Caco-2 (cell line): ENCODE data around the gene MICALL2. TPM values are rescaled to one million over a fixed set of nuclear protein-coding genes. Genes with fewer than 3 reads are reported as not detected.

Experiments
- BruUV-seq: library from RNA; stranded (reverse); fragments of 400-500 nt; replicated peaks from 2 replicates; lab custom pipeline; 2021; lab: Mats Ljungman, UMichigan
- CTCF ChIA-PET: fragments of 300-600 bp; sonication (Branson Sonifier 250); formaldehyde crosslinking; loops from one replicate; lab custom pipeline; 2022; ENCODE audit warnings: antibody characterized with exemption; lab: Charles Lee
- POLR2A ChIA-PET: fragments of 300-600 bp; sonication (Branson Sonifier 250); formaldehyde crosslinking; loops from one replicate; lab custom pipeline; 2022; ENCODE audit warnings: antibody characterized with exemption; lab: Charles Lee
- DNase-seq, 2 experiments: peaks; one replicate each; pipeline versions ENCODE4 v3.0.0 to v3.0.0-alpha.2; 2020 to 2022
- H3K27me3 ChIP-seq: replicated peaks from 2 replicates; pipeline ENCODE4 v1.6.0; 2011; ENCODE audit warnings: low read length; ENCODE audit not compliant: control insufficient read depth, insufficient read depth
- H3K36me3 ChIP-seq: 2 replicates; pipeline ENCODE4 v1.5.1; 2011; ENCODE audit warnings: low read length; ENCODE audit not compliant: control insufficient read depth, insufficient read depth
- H3K4me1 ChIP-seq: fragments of 250-450 bp; sonication (Bioruptor Pico); 2 replicates; pipeline ENCODE4 v1.5.1; 2020; ENCODE audit warnings: mild to moderate bottlenecking
- H3K4me3 ChIP-seq: 2 replicates; pipeline ENCODE4 v1.5.1; 2011; ENCODE audit warnings: low read depth, mild to moderate bottlenecking, control low read depth, low read length
- H3K9me3 ChIP-seq: fragments of 250-450 bp; sonication (Bioruptor Pico); 2 replicates; pipeline ENCODE4 v1.5.1; 2020; ENCODE audit warnings: mild to moderate bottlenecking, moderate library complexity
- H3K27ac Mint-ChIP-seq: one replicate; pipeline ENCODE4 v1.8.0; 2022; ENCODE audit warnings: mixed read lengths; ENCODE audit not compliant: unreplicated experiment
- H3K27me3 Mint-ChIP-seq: one replicate; pipeline ENCODE4 v1.8.0; 2022; ENCODE audit warnings: mixed read lengths; ENCODE audit not compliant: insufficient read depth, unreplicated experiment
- H3K36me3 Mint-ChIP-seq: one replicate; pipeline ENCODE4 v1.8.0; 2022; ENCODE audit warnings: mild to moderate bottlenecking, mixed read lengths; ENCODE audit not compliant: insufficient read depth, unreplicated experiment
- H3K4me1 Mint-ChIP-seq: one replicate; pipeline ENCODE4 v1.8.0; 2022; ENCODE audit warnings: low read depth, mixed read lengths; ENCODE audit not compliant: unreplicated experiment
- H3K4me3 Mint-ChIP-seq: one replicate; pipeline ENCODE4 v1.8.0; 2022; ENCODE audit warnings: mild to moderate bottlenecking, moderate library complexity, mixed read lengths; ENCODE audit not compliant: unreplicated experiment
- H3K9me3 Mint-ChIP-seq: one replicate; pipeline ENCODE4 v1.8.0; 2022; ENCODE audit warnings: mixed read lengths; ENCODE audit not compliant: unreplicated experiment
- CTCF ChIP-seq, 2 experiments: fragments of 200-600 bp in 1 of 2; IDR thresholded peaks; 1 replicate in 1 of 2; 2 replicates in 1 of 2; pipeline versions ENCODE4 v1.5.1 to v1.8.0; 2011 to 2022; ENCODE audit warnings: antibody characterized with exemption in 1 of 2, control low read depth in 1 of 2, inconsistent platforms in 1 of 2, low read depth in 1 of 2, low read length in 1 of 2, mild to moderate bottlenecking in 1 of 2, moderate library complexity in 1 of 2; ENCODE audit not compliant: insufficient read depth in 1 of 2, severe bottlenecking in 1 of 2, unreplicated experiment in 1 of 2
- intact Hi-C: fragments of 100-400 bp; cut with micrococcal nuclease; formaldehyde crosslinking; loops from one replicate; pipeline ENCODE4 v1.10.0; 2022; ENCODE audit not compliant: unreplicated experiment
- total RNA-seq: library from RNA; stranded (reverse); gene quantifications from 2 replicates; pipeline ENCODE4 v1.2.3, GENCODE V29; 2022

The MICALL2 gene
- total RNA-seq, 1 experiment from 2014 or later: 14.7 TPM

GRCh38 chr7:1442355-1443124 is 16.7 kb downstream of the MICALL2 start:
- no peak for DNase-seq
- H3K4me1 Mint-ChIP-seq: no peaks in the 10 kb centered on the region
- no peak overlapping the region for H3K27ac Mint-ChIP-seq
- no peak overlapping the region for H3K4me3 Mint-ChIP-seq
- Histone ChIP-seq H3K36me3 (no peaks in the 10 kb centered on the region; the same call in 1 of the 2 replicates), H3K4me1 (no peaks in the 10 kb centered on the region), H3K9me3 (no peaks in the 10 kb centered on the region), H3K4me3 (no peak overlapping the region), H3K27me3 (no peaks in the 10 kb centered on the region)
- no peak for TF ChIP-seq CTCF (IDR thresholded peaks at IDR 0.05; ENCODE audit: insufficient read depth in 1 of 2, low read depth in 1 of 2, low read length in 1 of 2, severe bottlenecking in 1 of 2, unreplicated experiment in 1 of 2)
- no peaks in the 10 kb centered on the region for H3K27me3 Mint-ChIP-seq
- CTCF ChIA-PET: interaction anchor here (1.0 kb wide), 1 partner anchor 31 kb away, joined by 3 read pairs; no protein-coding TSS in a partner anchor
- peaks cover 6% of the 10 kb centered on the region for H3K36me3 Mint-ChIP-seq
- BruUV-seq: no TSS peak
- intact Hi-C loops: no loop called here
- POLR2A ChIA-PET: no interaction called here
- H3K9me3 Mint-ChIP-seq: no peaks in the 10 kb centered on the region

GRCh38 chr7:1441615-1442354 is 17.5 kb downstream of the MICALL2 start:
- Mint-ChIP-seq H3K27ac (no peak overlapping the region), H3K4me3 (no peak overlapping the region), H3K36me3 (peaks cover 6% of the 10 kb centered on the region), H3K27me3 (no peaks in the 10 kb centered on the region), H3K9me3 (no peaks in the 10 kb centered on the region), H3K4me1 (no peaks in the 10 kb centered on the region)
- intact Hi-C loops: no loop called here
- no peak for DNase-seq
- TF ChIP-seq CTCF (IDR thresholded peaks at IDR 0.05; ENCODE audit: insufficient read depth in 1 of 2, low read depth in 1 of 2, low read length in 1 of 2, severe bottlenecking in 1 of 2, unreplicated experiment in 1 of 2): peak; percentile 27 to 46
- POLR2A ChIA-PET: no interaction called here
- no peaks in the 10 kb centered on the region; the same call in 1 of the 2 replicates for H3K36me3 ChIP-seq
- H3K4me1 ChIP-seq: no peaks in the 10 kb centered on the region
- no TSS peak for BruUV-seq
- no peaks in the 10 kb centered on the region for H3K9me3 ChIP-seq
- H3K4me3 ChIP-seq: no peak overlapping the region
- no peaks in the 10 kb centered on the region for H3K27me3 ChIP-seq
- CTCF ChIA-PET: interaction anchor here (1.0 kb wide), 1 partner anchor 32 kb away, joined by 3 read pairs; no protein-coding TSS in a partner anchor

GRCh38 chr7:1440620-1441019 is 18.6 kb downstream of the MICALL2 start:
- DNase-seq: no peak
- BruUV-seq: no TSS peak
- intact Hi-C loops: no loop called here
- Histone ChIP-seq H3K27me3 (no peaks in the 10 kb centered on the region), H3K4me1 (no peaks in the 10 kb centered on the region), H3K36me3 (no peaks in the 10 kb centered on the region; the same call in 1 of the 2 replicates), H3K4me3 (no peak overlapping the region), H3K9me3 (no peaks in the 10 kb centered on the region)
- CTCF ChIA-PET: interaction anchor here (0.6 to 0.7 kb wide), 2 partner anchors 8 to 165 kb away, joined by 3 to 5 read pairs; no protein-coding TSS in a partner anchor
- Mint-ChIP-seq H3K36me3 (peaks cover 2% of the 10 kb centered on the region), H3K4me3 (no peak overlapping the region), H3K27ac (no peak overlapping the region), H3K4me1 (no peaks in the 10 kb centered on the region), H3K9me3 (no peaks in the 10 kb centered on the region), H3K27me3 (no peaks in the 10 kb centered on the region)
- no peak for TF ChIP-seq CTCF (IDR thresholded peaks at IDR 0.05; ENCODE audit: insufficient read depth in 1 of 2, low read depth in 1 of 2, low read length in 1 of 2, severe bottlenecking in 1 of 2, unreplicated experiment in 1 of 2)
- POLR2A ChIA-PET: no interaction called here
